Measurements from ENCODE around the gene NPRL2.

Gene NPRL2

GRCh38 chr3:50350527-50351322 is at the start of gene NPRL2, which contains the start of gene CYB561D2:
Gene NPRL2, minus strand, starts transcription at chr3:50350775. Its CDS starts 123 bp downstream, at chr3:50350652.
Gene CYB561D2, plus strand, starts transcription at chr3:50350862. Its CDS starts 572 bp downstream, at chr3:50351434.
- intact Hi-C loops (cut with DNase I), result loop anchor here (1.0 kb wide), 1 partner anchor 9 kb away; the partner anchor contains the start of gene TMEM115
- DNase-seq, result peak; percentile 99 to 100 (median 99)

DNA sequence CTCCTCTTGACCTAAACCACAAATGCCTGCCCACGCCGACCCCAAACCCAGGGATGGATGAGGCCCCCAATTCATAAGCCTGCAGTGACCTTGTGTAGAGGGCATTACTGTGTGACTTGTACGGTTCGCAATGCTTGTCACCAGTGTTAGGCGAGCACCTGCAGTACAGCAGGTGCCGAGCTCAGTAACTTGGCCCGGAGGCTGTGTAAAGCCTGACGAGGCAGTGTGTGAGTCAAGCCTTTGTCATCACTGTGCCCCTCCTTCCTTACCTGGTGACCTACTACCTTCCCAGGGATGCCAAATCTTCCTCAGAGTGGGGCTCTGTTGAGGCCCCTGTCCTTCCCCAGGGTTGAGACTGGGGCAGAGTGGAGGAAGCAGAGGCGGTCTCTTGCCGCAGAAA is 45.9 kb upstream of the NPRL2 start:
- intact Hi-C loops (cut with DNase I), result no loop called here
- no peak for DNase-seq

DNA sequence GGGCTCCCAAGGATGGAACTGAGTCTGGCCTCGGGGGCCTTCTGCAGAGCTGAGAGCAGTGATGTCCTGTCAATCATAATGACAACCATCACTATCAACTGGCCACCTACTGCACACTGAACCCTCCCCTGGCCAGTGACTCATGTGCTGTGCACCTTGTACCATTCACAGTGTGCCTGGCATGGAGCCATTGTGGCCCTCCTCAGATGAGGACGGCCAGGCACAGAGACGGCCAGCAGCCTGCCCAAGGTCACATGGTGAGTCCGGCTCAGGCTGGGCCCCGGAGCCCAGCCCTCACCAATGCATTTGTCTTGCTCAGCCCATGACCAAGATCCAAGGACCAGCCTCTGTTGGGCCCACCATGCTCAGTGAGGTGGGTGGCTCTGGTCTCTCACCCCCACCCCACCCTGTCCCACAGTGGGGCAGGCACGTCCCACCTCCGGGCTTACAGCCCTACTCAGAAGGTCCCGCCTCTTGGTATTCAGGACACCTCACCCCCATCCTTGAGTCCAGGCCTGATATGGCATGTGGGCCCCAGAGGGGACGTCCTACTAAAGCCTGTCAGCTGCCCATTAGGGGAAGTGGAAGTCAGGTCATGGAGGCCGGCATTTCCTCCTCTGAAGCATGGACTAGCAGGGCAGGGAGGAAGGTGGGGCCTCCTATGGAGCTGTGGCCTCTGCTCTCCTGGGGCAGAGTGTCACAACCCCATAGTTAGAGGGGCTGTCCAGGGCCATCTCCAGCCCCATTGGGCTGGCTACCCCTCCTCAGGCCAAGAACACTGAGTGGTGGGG is 44.7 kb upstream of the NPRL2 start:
- intact Hi-C loops (cut with DNase I), result no loop called here
- DNase-seq, result no peak

DNA sequence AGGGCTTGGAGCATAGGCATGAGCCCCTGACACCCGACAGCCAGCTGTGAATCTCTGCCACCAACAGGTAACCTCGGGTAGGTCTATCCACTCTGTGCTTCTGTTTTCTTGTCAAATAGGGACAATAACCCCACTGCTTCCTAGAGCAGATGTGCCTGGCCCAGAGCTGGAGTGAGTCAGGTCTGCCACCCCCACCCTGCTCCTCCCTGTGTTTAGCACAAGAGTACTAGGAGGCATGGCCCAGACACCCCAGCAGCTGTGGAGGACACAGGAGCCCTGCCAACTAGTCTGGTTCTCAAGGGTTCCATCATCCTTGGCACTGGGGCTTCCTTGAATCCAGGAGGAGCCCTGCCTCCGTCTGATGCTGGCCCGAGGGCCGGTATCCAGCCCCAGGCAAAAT is 42.5 kb upstream of the NPRL2 start:
- intact Hi-C loops (cut with DNase I), result no loop called here
- no peak for DNase-seq

DNA sequence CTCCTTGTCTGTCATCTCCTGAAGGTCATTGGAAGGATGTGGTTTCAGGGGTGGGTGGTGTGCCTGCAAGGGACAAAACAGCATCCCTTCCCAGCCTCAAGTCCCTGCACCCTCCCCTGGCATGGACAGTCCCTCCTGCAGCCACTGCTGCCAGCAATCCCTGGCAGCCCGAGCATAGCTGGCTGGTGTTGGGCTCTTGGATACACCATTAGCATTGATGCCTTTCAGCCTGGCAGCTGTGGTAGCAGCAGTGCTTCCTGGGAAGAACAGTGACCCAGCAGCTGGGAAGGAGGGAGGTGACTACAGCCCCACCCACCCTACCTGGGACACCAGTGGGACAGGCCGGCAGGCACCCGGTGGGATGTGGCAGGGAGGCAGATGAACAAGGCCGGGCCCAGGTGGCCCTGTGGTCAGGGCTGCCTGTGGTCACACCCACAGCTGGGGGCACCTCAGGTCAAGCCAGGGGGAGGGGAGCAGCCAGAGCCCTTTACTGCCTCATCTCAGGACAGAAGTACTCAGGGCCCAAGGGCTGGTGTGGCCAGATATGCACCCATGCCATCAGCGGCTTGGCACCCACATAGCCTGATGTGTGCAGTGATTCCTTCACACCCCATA is 41.6 kb upstream of the NPRL2 start:
- intact Hi-C loops (cut with DNase I), result no loop called here
- peak in 5 of 10 donors; percentile 16 to 88 (median 45) for DNase-seq

DNA sequence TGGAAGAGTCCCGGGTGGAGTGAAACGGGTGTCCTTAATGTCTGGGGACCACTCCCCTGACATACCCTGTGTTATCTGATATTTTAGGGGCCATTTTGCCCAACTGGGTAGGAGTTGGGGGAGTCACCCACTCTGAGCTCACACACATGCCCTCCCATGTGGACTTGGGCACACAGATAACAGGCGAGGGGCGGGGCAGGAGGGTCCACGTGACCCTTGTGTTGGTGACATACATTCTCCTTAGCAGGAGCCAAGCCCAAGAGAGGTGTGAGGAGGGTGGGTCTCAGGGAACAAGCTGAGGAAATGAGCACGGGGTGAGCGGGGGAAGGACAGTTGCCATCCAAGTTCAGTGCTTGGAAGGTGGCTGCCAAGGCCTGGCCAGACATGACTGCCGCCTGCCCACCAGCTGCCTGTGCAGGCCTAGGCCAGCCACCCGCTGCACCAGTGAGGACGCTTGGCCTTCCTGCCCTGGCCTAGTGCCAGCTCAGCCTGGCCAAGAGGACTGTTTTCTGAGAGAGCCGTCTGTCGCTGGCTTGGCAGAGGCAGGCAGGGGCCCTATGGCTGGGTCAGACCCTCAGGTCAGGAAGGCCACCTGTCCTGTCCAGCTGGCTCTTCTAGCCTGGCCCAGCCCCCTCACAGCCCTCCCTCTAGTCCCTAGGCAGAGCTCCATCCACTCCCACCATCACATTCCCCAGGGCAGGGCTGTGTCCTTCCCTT is 40.1 kb upstream of the NPRL2 start:
- DNase-seq, result peak; percentile 31 to 92 (median 58)
- intact Hi-C loops (cut with DNase I), result no loop called here

GRCh38 chr3:50389414-50389767 is 38.8 kb upstream of the NPRL2 start:
- no peak for DNase-seq
- intact Hi-C loops (cut with DNase I), result no loop called here

- no peak for DNase-seq
- intact Hi-C loops (cut with DNase I), result no loop called here
Observed at GRCh38 chr3:50388720-50389413, 38.3 kb upstream of the NPRL2 start.

DNA sequence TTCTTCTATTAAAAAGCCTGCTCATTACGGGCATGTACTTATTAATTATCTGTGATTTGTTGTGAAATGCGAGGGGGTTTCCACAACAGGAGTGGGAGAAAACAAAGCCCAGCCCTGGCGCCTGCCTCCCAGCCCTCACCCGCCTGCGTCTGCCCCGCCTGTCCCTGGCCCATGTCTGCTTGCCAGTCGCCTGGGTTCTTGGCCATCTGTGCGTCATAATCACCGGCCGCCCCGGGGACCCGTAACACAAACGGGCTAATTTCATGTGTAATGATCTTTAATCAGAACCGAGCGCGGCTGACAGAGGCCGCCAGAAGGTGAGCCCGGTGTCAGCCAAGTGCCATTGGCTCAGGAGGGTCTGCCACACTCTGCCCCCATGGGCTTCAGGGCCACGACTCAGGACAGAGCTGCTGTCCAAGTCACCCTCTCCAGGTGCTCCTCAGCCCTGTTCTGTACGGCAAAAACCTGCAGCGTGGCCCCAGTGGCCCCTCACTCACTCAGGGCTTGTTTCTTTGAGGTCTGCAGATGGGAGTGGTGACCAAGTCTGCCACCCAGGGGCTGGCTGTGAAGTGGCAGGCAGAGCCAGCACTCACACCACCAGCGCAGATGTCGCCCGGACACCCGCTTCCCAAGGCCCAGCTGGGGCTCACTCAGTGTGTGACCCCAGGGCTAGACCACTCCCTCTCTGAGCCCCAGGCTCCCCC is 37.6 kb upstream of the NPRL2 start:
- intact Hi-C loops (cut with DNase I), result no loop called here
- DNase-seq, result peak in 3 of 10 donors; percentile 22 to 88 (median 34)

- DNase-seq, result no peak
- intact Hi-C loops (cut with DNase I), result no loop called here
Observed at GRCh38 chr3:50385754-50386153, 35.2 kb upstream of the NPRL2 start.

- no peak for DNase-seq
- intact Hi-C loops (cut with DNase I), result no loop called here
Observed at GRCh38 chr3:50383750-50384149, 33.2 kb upstream of the NPRL2 start.

DNA sequence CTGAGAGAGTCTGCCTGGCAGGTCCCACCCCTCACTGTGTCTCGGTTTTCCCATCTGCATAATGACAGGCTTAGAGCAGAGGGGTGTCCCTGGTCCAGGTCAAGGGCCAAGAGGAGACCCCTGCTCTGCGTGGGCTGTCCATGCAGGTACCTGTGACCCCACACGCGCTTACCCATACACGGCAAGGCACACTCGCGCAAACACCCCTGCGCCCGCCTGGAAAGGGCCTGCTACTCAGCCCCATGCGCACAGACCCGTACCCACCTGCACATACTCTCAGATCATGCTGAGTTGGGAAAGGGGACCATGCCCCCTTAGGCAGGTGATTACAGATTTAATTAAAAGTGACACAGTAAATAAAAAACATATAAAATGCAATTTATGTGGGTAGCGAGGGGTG is 32.1 kb upstream of the NPRL2 start:
- no peak for DNase-seq
- intact Hi-C loops (cut with DNase I), result no loop called here

DNA sequence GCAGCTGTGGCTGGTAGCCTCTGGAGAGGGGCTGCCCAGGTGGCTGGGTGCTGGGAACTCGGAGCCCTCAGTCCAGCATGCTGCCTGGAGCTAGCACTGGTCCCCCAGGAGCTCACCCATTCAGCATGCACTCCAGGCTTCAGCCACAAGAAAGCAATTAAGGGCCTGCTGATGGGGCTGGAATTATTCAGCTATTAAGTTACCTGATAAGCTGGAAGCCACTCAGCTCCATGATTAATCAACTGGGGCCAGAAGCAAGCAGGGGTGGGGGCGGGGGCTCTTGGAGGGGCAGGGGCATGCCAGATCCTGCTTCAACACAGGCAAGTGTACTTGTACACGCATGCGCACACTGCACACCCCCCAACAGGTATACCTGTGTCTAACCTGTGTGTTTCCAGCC is 30.8 kb upstream of the NPRL2 start:
- intact Hi-C loops (cut with DNase I), result no loop called here
- no peak for DNase-seq

DNA sequence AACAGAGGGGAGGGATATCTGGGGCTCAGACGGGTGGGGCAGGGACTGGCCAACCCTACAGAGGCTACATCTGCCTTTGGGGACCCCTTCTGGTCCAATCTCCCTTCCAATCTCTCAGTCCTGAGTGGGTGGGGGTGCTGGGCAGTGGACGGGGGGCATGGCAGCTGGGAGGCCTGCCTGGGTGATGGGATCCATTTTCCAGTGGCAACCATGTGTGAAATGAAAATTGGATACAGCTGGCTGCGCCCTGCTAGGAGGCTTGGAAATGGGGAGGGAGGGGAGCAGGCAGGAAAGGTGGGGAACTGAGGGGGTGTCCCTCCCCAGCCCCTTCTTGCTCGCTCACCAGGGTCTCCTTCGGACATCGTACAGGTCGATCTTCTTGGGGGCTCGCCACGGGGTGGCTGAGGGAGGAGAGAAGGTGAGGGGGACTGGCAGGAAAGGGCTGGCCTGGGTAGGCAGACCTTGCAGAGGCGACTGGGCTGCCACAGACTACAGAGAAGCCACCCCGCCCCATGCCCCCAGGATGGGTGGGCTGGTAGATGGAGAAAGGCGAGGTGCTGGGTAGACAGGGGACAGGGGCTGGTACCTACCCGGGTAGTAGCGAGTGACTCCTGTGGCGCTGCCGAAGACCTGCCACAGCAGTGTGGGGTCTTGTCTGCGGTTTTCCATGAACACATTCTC is 30.0 kb upstream of the NPRL2 start:
- DNase-seq, result no peak

GRCh38 chr3:50378757-50379156 is 28.2 kb upstream of the NPRL2 start:
- DNase-seq, result no peak
- intact Hi-C loops (cut with DNase I), result no loop called here

More for the DNA sequence above, 30.0 kb upstream of the NPRL2 start:
- intact Hi-C loops (cut with DNase I), result no loop called here

GRCh38 chr3:50378024-50378423 is 27.4 kb upstream of the NPRL2 start:
- intact Hi-C loops (cut with DNase I), result no loop called here

DNA sequence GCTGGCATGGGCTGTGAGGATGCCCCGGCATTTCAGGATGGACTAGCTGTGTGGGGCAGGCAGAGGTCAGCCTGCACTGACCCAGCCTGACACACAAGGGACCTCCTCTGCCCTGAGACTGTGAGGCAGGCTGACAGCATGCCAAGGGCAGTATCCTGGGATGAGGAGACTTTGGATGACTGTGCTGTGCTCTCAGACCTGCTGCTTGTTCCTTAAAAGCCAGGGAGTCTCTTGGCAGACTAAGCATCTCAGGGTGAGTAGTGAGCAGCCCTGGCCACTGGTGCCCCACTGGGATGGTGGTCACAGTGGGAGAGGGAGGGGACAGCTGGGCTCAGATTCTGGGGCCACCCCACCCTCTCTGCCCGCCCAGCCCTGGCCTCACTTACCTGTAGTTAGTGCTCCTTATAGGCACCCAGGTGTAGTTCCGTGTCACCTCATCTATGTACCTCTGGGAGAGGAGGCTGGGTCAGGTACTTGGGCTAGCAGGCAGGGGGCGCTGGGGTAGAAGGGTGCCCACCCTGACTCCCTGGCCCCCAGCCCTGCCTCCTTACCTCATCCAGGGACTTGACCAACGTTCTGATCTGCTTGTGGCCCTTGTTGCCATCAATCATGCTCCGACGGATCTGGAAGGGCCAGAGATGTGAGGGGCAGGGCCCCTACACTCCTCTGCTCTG is 24.8 kb upstream of the NPRL2 start:
- no peak for DNase-seq
- intact Hi-C loops (cut with DNase I), result no loop called here

More at GRCh38 chr3:50378024-50378423, 27.4 kb upstream of the NPRL2 start:
- no peak for DNase-seq
